IPS DF 6.9 (cell line): ENCODE measurements around the gene EYA2.

Experiments used
- DNase-seq: peaks from one replicate; pipeline ENCODE4 v3.0.0-alpha.2; 2013; ENCODE audit warnings: low read depth, low spot score
- H3K27ac ChIP-seq: one replicate; pipeline ENCODE4 v1.5.1; 2013; ENCODE audit warnings: low read length, control low read depth
- H3K27me3 ChIP-seq: 2 replicates; pipeline ENCODE4 v1.6.1; 2013; ENCODE audit warnings: mild to moderate bottlenecking, low read length; ENCODE audit not compliant: control insufficient read depth, insufficient read depth
- H3K36me3 ChIP-seq: 2 replicates; pipeline ENCODE4 v1.6.1; 2013; ENCODE audit warnings: low read length; ENCODE audit not compliant: control insufficient read depth, insufficient read depth
- H3K4me1 ChIP-seq: 2 replicates; pipeline ENCODE4 v1.6.1; 2013; ENCODE audit warnings: low read length; ENCODE audit not compliant: control insufficient read depth, insufficient read depth
- H3K4me3 ChIP-seq: 2 replicates; pipeline ENCODE4 v1.5.1; 2013; ENCODE audit warnings: mild to moderate bottlenecking, low read length
- H3K9me3 ChIP-seq: 2 replicates; pipeline ENCODE4 v1.6.1; 2013; ENCODE audit warnings: low read length, inconsistent platforms; ENCODE audit not compliant: control insufficient read depth, insufficient read depth
- WGBS: extraction: QIAGEN DNeasy Blood & Tissue Kit; methylation state at CpG from one replicate; pipeline ENCODE4 v1.1.7; 2013; ENCODE audit warnings: mixed read lengths, missing lambda C conversion rate; ENCODE audit not compliant: insufficient read length, insufficient coverage; 5-methylcytosine and 5-hydroxymethylcytosine counted together

The EYA2 gene

GRCh38 chr20:46977909-46978588, 83.4 kb downstream of the EYA2 start:
- no peak overlapping the region for H3K27ac ChIP-seq
- H3K4me3 ChIP-seq: no peak overlapping the region
- no peaks in the 10 kb centered on the region for H3K27me3 ChIP-seq
- H3K36me3 ChIP-seq: no peaks in the 10 kb centered on the region
- DNase-seq: no peak
- H3K9me3 ChIP-seq: no peaks in the 10 kb centered on the region
- WGBS: no CpG with 5 or more reads among the region's 13 CpGs
- H3K4me1 ChIP-seq: no peaks in the 10 kb centered on the region

GRCh38 chr20:46978951-46979491, 84.4 kb downstream of the EYA2 start:
- H3K36me3 ChIP-seq: no peaks in the 10 kb centered on the region
- H3K27ac ChIP-seq: no peak overlapping the region
- DNase-seq: no peak
- H3K27me3 ChIP-seq: no peaks in the 10 kb centered on the region
- WGBS: no CpG with 5 or more reads among the region's 9 CpGs
- no peak overlapping the region for H3K4me3 ChIP-seq
- no peaks in the 10 kb centered on the region for H3K4me1 ChIP-seq
- no peaks in the 10 kb centered on the region for H3K9me3 ChIP-seq

- Histone ChIP-seq H3K9me3 (no peaks in the 10 kb centered on the region), H3K4me1 (no peaks in the 10 kb centered on the region), H3K27ac (no peak overlapping the region), H3K36me3 (no peaks in the 10 kb centered on the region), H3K4me3 (no peak overlapping the region), H3K27me3 (no peaks in the 10 kb centered on the region)
- no CpG with 5 or more reads among the region's 8 CpGs for WGBS
- no peak for DNase-seq
Measured at GRCh38 chr20:46979603-46980241, 85.1 kb downstream of the EYA2 start.

- no peak overlapping the region for H3K4me3 ChIP-seq
- H3K36me3 ChIP-seq: no peaks in the 10 kb centered on the region
- H3K27ac ChIP-seq: no peak overlapping the region
- H3K4me1 ChIP-seq: no peaks in the 10 kb centered on the region
- H3K27me3 ChIP-seq: no peaks in the 10 kb centered on the region
- DNase-seq: no peak
- H3K9me3 ChIP-seq: no peaks in the 10 kb centered on the region
Measured at GRCh38 chr20:46981184-46981583, 86.5 kb downstream of the EYA2 start.

GRCh38 chr20:46983466-46983865, 88.8 kb downstream of the EYA2 start:
- Histone ChIP-seq H3K36me3 (no peaks in the 10 kb centered on the region), H3K27me3 (no peaks in the 10 kb centered on the region), H3K27ac (no peak overlapping the region), H3K4me1 (no peaks in the 10 kb centered on the region), H3K4me3 (no peak overlapping the region), H3K9me3 (no peaks in the 10 kb centered on the region)
- no CpG with 5 or more reads among the region's 1 CpG for WGBS
- DNase-seq: no peak

GRCh38 chr20:46984405-46984804, 89.8 kb downstream of the EYA2 start:
- Histone ChIP-seq H3K27ac (no peak overlapping the region), H3K4me1 (no peaks in the 10 kb centered on the region), H3K36me3 (no peaks in the 10 kb centered on the region), H3K4me3 (no peak overlapping the region), H3K9me3 (no peaks in the 10 kb centered on the region), H3K27me3 (no peaks in the 10 kb centered on the region)
- DNase-seq: no peak
- WGBS: no CpG with 5 or more reads among the region's 1 CpG

GRCh38 chr20:46985250-46985649, 90.6 kb downstream of the EYA2 start:
- no peak for DNase-seq
- Histone ChIP-seq H3K4me3 (no peak overlapping the region), H3K27ac (no peak overlapping the region), H3K36me3 (no peaks in the 10 kb centered on the region), H3K4me1 (no peaks in the 10 kb centered on the region), H3K9me3 (no peaks in the 10 kb centered on the region), H3K27me3 (no peaks in the 10 kb centered on the region)
- no CpG with 5 or more reads among the region's 2 CpGs for WGBS

- no peaks in the 10 kb centered on the region for H3K27me3 ChIP-seq
- no CpG with 5 or more reads among the region's 2 CpGs for WGBS
Measured at GRCh38 chr20:46985671-46986070, 91.0 kb downstream of the EYA2 start.

GRCh38 chr20:46987001-46987400, 92.4 kb downstream of the EYA2 start:
- no peaks in the 10 kb centered on the region for H3K4me1 ChIP-seq
- no peak overlapping the region for H3K27ac ChIP-seq
- H3K36me3 ChIP-seq: no peaks in the 10 kb centered on the region
- no peaks in the 10 kb centered on the region for H3K9me3 ChIP-seq
- no peak overlapping the region for H3K4me3 ChIP-seq
- no CpG with 5 or more reads among the region's 5 CpGs for WGBS
- no peaks in the 10 kb centered on the region for H3K27me3 ChIP-seq
- DNase-seq: no peak

More at GRCh38 chr20:46985671-46986070, 91.0 kb downstream of the EYA2 start:
- H3K27ac ChIP-seq: no peak overlapping the region
- H3K4me3 ChIP-seq: no peak overlapping the region
- no peaks in the 10 kb centered on the region for H3K36me3 ChIP-seq
- no peaks in the 10 kb centered on the region for H3K9me3 ChIP-seq
- no peak for DNase-seq
- no peaks in the 10 kb centered on the region for H3K4me1 ChIP-seq

- WGBS: no CpG with 5 or more reads among the region's 12 CpGs
- Histone ChIP-seq H3K4me3 (no peak overlapping the region), H3K36me3 (no peaks in the 10 kb centered on the region), H3K4me1 (no peaks in the 10 kb centered on the region), H3K27me3 (no peaks in the 10 kb centered on the region), H3K9me3 (no peaks in the 10 kb centered on the region), H3K27ac (no peak overlapping the region)
- DNase-seq: no peak
Measured at GRCh38 chr20:46990017-46990595, 95.5 kb downstream of the EYA2 start.
